Measurements from ENCODE around the gene TSPAN7.

DNA sequence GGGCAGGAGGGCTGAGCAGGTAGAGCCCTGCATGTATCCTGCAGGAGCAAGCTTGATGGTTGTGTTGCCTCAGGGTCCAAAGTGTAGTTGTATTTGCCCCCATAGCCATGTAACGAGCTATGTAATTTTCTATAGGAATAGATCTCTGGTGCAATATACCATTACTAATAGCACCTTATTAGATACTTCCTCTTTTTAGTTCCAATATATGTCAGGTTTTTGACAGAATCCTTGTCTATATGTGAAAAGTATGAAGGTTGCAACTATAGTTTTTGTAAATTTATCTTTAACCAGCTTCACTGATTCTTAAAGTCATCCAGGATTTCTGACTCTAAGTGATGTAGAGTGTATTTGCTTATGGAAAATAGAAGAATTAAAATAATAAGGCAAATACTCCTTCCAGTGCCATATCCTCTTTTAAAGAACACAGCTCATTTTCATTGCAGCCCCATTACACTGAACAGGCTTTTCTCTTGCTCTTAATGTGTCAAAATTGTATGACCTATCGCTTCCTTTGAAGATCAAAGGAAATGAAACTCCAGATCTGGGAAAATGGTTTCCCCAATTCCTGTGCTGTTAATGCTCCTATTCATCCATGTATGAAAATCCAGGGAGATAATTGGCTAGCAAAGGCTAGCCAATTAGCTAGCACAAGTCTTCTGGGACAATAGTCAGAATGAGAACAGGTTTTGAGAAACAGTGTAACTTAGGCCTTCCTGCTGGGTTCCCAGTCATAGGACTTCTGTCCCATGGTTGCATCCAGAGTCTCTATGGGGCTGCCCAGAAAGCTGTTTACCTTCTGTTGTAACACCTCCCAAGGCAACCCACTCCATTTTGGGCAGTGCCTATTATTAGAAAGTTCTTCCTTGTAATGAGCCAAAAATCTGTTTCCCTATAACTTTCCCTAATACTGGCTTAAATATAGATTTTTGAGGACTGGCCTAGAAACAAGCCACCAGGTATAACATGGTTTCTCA lies 90.6 kb downstream of the TSPAN7 start:
- TF ChIP-seq, protein P1, sequence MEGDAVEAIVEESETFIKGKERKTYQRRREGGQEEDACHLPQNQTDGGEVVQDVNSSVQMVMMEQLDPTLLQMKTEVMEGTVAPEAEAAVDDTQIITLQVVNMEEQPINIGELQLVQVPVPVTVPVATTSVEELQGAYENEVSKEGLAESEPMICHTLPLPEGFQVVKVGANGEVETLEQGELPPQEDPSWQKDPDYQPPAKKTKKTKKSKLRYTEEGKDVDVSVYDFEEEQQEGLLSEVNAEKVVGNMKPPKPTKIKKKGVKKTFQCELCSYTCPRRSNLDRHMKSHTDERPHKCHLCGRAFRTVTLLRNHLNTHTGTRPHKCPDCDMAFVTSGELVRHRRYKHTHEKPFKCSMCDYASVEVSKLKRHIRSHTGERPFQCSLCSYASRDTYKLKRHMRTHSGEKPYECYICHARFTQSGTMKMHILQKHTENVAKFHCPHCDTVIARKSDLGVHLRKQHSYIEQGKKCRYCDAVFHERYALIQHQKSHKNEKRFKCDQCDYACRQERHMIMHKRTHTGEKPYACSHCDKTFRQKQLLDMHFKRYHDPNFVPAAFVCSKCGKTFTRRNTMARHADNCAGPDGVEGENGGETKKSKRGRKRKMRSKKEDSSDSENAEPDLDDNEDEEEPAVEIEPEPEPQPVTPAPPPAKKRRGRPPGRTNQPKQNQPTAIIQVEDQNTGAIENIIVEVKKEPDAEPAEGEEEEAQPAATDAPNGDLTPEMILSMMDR (IDR thresholded peaks at IDR 0.05; ENCODE audit: insufficient read depth, low read length) = no peak
- TF ChIP-seq POLR2AphosphoS5 (IDR thresholded peaks at IDR 0.05; ENCODE audit: low read depth) (no peak), GABPA (IDR thresholded peaks at IDR 0.05; ENCODE audit: low read depth) (no peak), REST (IDR thresholded peaks at IDR 0.05; ENCODE audit: insufficient replicate concordance, low read depth) (no peak), SPI1 (IDR thresholded peaks at IDR 0.05; ENCODE audit: borderline replicate concordance, low read depth) (no peak)
